Parathyroid adenoma (tissue), 2 donors: Measurements from ENCODE around the gene EGR4.

ENCODE experiments used
- H2AFZ ChIP-seq: fragments of 300-600 bp; sonication (generic); one replicate; pipeline ENCODE4 v1.7.0; 2017; ENCODE audit warnings: antibody characterized with exemption, mild to moderate bottlenecking
- H3K27ac ChIP-seq: fragments of 300-600 bp; sonication (generic); one replicate; pipeline ENCODE4 v1.7.0; 2017
- H3K27me3 ChIP-seq: fragments of 300-600 bp; sonication (generic); one replicate; pipeline ENCODE4 v1.7.0; 2017; ENCODE audit warnings: low read length; ENCODE audit not compliant: control insufficient read depth, insufficient read depth
- H3K36me3 ChIP-seq: fragments of 300-600 bp; sonication (generic); one replicate; pipeline ENCODE4 v1.7.0; 2017; ENCODE audit warnings: low read length; ENCODE audit not compliant: control insufficient read depth, insufficient read depth
- H3K4me1 ChIP-seq: fragments of 300-600 bp; sonication (generic); one replicate; pipeline ENCODE4 v1.7.0; 2017; ENCODE audit warnings: control low read depth
- H3K4me2 ChIP-seq: fragments of 300-600 bp; sonication (generic); one replicate; pipeline ENCODE4 v1.7.0; 2017; ENCODE audit warnings: low read length
- H3K4me3 ChIP-seq: fragments of 300-600 bp; sonication (generic); one replicate; pipeline ENCODE4 v1.7.0; 2017; ENCODE audit warnings: low read depth, low read length
- H3K79me2 ChIP-seq: fragments of 300-600 bp; sonication (generic); one replicate; pipeline ENCODE4 v1.7.0; 2017; ENCODE audit warnings: control low read depth
- H3K9ac ChIP-seq: fragments of 300-600 bp; sonication (generic); one replicate; pipeline ENCODE4 v1.7.0; 2017; ENCODE audit warnings: mild to moderate bottlenecking
- H3K9me3 ChIP-seq: fragments of 300-600 bp; sonication (generic); one replicate; pipeline ENCODE4 v1.7.0; 2017; ENCODE audit warnings: low read length; ENCODE audit not compliant: control insufficient read depth
- TF ChIP-seq, protein P1 (sequence below): fragments of 300-600 bp; sonication (generic); IDR thresholded peaks from one replicate; pipeline ENCODE4 v1.7.0; 2017; ENCODE audit warnings: antibody characterized with exemption, mild to moderate bottlenecking
- donor health status: primary hyperparathyroidism.

The EGR4 gene

DNA sequence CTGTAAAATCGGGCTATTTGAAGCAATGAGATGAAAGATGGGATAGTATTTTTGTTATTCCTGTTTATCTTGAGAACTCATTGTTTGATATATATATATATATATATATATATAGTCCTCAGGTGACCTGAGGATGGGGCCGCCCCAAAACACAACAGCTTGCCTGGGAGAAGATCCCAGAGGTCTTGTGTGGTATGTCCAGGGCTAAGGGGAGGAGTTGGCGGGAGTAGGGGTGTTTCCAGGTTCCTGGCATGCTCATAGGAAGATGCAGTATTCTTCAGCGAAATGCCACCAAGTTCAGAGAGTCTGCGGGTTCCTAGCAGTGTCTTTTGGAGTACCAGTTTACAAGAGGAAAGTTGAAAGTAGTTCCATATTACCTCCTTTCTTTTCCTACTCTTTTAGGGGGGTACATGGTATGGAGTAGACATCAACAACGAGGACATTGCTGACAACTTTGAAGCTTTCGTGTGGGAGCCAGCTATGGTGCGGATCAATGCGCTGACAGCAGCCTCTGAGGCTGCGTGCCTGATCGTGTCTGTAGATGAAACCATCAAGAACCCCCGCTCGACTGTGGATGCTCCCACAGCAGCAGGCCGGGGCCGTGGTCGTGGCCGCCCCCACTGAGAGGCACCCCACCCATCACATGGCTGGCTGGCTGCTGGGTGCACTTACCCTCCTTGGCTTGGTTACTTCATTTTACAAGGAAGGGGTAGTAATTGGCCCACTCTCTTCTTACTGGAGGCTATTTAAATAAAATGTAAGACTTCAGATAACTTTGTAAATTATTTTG, 40.9 kb downstream of the EGR4 start:
- Histone ChIP-seq H3K9ac (no peak overlapping the region), H3K27ac (no peak overlapping the region), H3K79me2 (no peaks in the 10 kb centered on the region), H3K36me3 (no peaks in the 10 kb centered on the region), H2AFZ (no peak overlapping the region), H3K9me3 (no peaks in the 10 kb centered on the region), H3K27me3 (no peaks in the 10 kb centered on the region), H3K4me2 (no peak overlapping the region), H3K4me1 (peaks cover 9% of the 10 kb centered on the region), H3K4me3 (no peak overlapping the region)
- TF ChIP-seq, protein P1, sequence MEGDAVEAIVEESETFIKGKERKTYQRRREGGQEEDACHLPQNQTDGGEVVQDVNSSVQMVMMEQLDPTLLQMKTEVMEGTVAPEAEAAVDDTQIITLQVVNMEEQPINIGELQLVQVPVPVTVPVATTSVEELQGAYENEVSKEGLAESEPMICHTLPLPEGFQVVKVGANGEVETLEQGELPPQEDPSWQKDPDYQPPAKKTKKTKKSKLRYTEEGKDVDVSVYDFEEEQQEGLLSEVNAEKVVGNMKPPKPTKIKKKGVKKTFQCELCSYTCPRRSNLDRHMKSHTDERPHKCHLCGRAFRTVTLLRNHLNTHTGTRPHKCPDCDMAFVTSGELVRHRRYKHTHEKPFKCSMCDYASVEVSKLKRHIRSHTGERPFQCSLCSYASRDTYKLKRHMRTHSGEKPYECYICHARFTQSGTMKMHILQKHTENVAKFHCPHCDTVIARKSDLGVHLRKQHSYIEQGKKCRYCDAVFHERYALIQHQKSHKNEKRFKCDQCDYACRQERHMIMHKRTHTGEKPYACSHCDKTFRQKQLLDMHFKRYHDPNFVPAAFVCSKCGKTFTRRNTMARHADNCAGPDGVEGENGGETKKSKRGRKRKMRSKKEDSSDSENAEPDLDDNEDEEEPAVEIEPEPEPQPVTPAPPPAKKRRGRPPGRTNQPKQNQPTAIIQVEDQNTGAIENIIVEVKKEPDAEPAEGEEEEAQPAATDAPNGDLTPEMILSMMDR: no peak

DNA sequence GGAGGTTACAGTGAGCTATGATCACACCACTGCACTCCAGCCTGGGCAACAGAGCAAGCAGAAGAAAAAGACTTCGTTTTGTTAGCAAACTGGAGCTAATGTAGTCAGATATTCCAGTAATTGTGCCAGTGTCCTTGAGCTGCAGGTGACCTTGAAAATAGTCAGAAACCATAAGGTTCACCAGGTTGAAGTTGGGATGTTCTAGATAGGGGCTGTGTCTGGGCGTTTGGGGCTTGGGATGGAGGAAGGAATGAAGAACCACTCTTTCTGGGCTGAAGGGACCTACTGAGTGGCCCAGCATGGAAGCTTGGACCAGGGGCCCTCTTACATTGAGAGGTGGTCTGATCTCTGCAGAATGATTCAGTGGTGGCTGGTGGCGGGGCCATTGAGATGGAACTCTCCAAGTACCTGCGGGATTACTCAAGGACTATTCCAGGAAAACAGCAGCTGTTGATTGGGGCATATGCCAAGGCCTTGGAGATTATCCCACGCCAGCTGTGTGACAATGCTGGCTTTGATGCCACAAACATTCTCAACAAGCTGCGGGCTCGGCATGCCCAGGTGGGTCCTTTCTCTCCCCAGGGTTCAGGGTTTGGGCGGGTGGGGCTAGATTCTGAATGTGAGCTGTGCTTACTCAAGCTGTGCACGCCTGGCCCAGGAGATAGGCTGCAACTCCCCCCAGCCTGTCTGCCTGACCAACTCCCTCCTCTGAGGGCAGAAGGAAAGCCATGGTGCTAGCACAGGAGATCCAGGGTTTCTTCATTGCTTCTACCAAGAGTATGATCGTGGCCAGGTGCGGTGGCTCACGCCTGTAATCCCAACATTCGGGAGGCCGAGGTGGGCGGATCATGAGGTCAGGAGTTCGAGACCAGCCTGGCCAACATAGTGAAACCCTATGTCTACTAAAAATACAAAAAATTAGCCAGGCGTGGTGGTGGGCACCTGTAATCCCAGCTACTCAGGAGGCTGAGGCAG, 42.2 kb downstream of the EGR4 start:
- H3K27me3 ChIP-seq: no peaks in the 10 kb centered on the region
- no peak overlapping the region for H2AFZ ChIP-seq
- H3K27ac ChIP-seq: no peak overlapping the region
- H3K79me2 ChIP-seq: no peaks in the 10 kb centered on the region
- H3K9ac ChIP-seq: no peak overlapping the region
- no peaks in the 10 kb centered on the region for H3K36me3 ChIP-seq
- TF ChIP-seq, protein P1: no peak
- H3K4me1 ChIP-seq: peaks cover 12% of the 10 kb centered on the region
- no peaks in the 10 kb centered on the region for H3K9me3 ChIP-seq
- no peak overlapping the region for H3K4me3 ChIP-seq
- H3K4me2 ChIP-seq: no peak overlapping the region

DNA sequence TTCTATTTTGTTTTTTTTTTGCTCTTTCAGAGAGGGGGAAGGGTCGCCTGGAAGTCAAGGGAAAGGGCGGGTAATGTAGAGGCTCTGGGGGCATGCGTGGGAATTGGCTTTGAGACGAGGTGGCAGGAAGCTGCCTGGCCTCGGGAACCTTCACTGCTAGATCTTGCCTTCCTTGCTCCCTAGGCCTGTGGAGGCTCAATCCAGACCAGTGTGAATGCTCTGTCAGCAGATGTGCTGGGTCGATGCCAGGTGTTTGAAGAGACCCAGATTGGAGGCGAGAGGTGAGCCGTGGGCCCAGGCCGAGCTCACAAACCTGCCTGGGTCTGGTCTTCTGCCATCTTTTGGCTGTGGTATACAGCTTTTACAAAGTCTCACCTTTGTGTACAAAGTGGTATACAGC, 43.7 kb downstream of the EGR4 start:
- H3K79me2 ChIP-seq: no peaks in the 10 kb centered on the region
- no peak overlapping the region for H3K4me2 ChIP-seq
- H3K9ac ChIP-seq: no peak overlapping the region
- TF ChIP-seq, protein P1: no peak
- no peaks in the 10 kb centered on the region for H3K36me3 ChIP-seq
- no peak overlapping the region for H2AFZ ChIP-seq
- no peak overlapping the region for H3K4me3 ChIP-seq
- no peaks in the 10 kb centered on the region for H3K27me3 ChIP-seq
- no peaks in the 10 kb centered on the region for H3K9me3 ChIP-seq
- peak overlapping the region; percentile 13 for H3K27ac ChIP-seq
- H3K4me1 ChIP-seq: peaks cover 12% of the 10 kb centered on the region

DNA sequence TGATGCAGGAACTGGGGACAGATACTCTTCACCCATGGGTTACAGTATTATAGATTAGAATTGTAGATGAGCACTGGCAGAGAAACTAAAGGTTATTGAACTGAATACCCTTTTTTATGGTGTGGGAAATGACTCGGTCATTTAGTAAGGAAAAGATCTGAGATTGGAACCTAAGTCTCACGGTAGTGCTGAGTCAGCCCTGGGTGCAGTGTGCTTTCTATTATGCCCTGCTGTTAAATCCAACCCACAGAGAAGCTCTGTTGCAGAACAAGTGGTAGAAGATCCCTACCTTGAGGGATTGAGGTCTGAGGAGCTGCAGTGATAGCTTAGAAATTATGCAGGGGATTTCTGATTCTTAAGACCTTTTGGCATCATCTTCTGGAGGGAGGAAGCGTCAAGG, 46.5 kb downstream of the EGR4 start:
- Histone ChIP-seq H3K9ac (no peak overlapping the region), H2AFZ (no peak overlapping the region), H3K36me3 (no peaks in the 10 kb centered on the region), H3K9me3 (no peaks in the 10 kb centered on the region), H3K79me2 (no peaks in the 10 kb centered on the region), H3K4me2 (no peak overlapping the region), H3K4me1 (peaks cover 19% of the 10 kb centered on the region), H3K27ac (no peak overlapping the region), H3K4me3 (no peak overlapping the region), H3K27me3 (no peaks in the 10 kb centered on the region)
- TF ChIP-seq, protein P1: no peak
